DND-41 (cell line): ENCODE data around the gene PSD4.

Experiments
- ATAC-seq: fragments of 200-7000 bp; cut with Tn5 transposase; 3 replicates; pipeline ENCODE4 v1.9.1; 2021; ENCODE audit warnings: low read depth; ENCODE audit not compliant: insufficient read depth
- DNase-seq: peaks from one replicate; pipeline ENCODE4 v3.0.0-alpha.2; 2020
- H2AFZ ChIP-seq: 2 replicates; pipeline ENCODE4 v1.6.0; 2012; ENCODE audit warnings: low read depth, low read length
- H3K27ac ChIP-seq: 2 replicates; pipeline ENCODE4 v1.5.1; 2012; ENCODE audit warnings: low read length, inconsistent platforms
- H3K27me3 ChIP-seq: fragments of 200-600 bp; sonication (generic); 2 replicates; pipeline ENCODE4 v1.6.0; 2012; ENCODE audit warnings: low read length, mild to moderate bottlenecking, inconsistent platforms; ENCODE audit not compliant: insufficient read depth, poor library complexity
- H3K36me3 ChIP-seq: 2 replicates; pipeline ENCODE4 v1.5.1; 2012; ENCODE audit warnings: low read length, inconsistent platforms; ENCODE audit not compliant: insufficient read depth
- H3K4me1 ChIP-seq: 2 replicates; pipeline ENCODE4 v1.5.1; 2012; ENCODE audit warnings: mild to moderate bottlenecking, low read length; ENCODE audit not compliant: insufficient read depth
- H3K4me2 ChIP-seq: 2 replicates; pipeline ENCODE4 v1.6.0; 2012; ENCODE audit warnings: mild to moderate bottlenecking, moderate library complexity, low read length, inconsistent platforms; ENCODE audit not compliant: insufficient read depth
- H3K4me3 ChIP-seq, 2 experiments: fragments of 200-600 bp in 1 of 2; shearing (Covaris generic) in 1 of 2; 2 replicates each; pipeline ENCODE4 v1.5.1; 2012 to 2016; ENCODE audit warnings: inconsistent platforms in 2 of 2, low read length in 2 of 2, mild to moderate bottlenecking in 2 of 2, low read depth in 1 of 2, moderate library complexity in 1 of 2
- H3K79me2 ChIP-seq: 2 replicates; pipeline ENCODE4 v1.6.0; 2012; ENCODE audit warnings: low read length, inconsistent platforms; ENCODE audit not compliant: insufficient read depth
- H3K9ac ChIP-seq: 2 replicates; pipeline ENCODE4 v1.6.0; 2012; ENCODE audit warnings: low read depth, mild to moderate bottlenecking, inconsistent platforms, low read length, moderate library complexity
- H3K9me3 ChIP-seq: 2 replicates; pipeline ENCODE4 v1.5.1; 2012; ENCODE audit warnings: low read length, moderate library complexity, mild to moderate bottlenecking, inconsistent platforms; ENCODE audit not compliant: insufficient read depth, severe bottlenecking
- H4K20me1 ChIP-seq: 2 replicates; pipeline ENCODE4 v1.6.0; 2012; ENCODE audit warnings: low read length; ENCODE audit not compliant: insufficient read depth
- EZH2 ChIP-seq: IDR thresholded peaks from 3 replicates; pipeline ENCODE4 v1.6.1; 2012; ENCODE audit warnings: borderline replicate concordance, low read depth, mild to moderate bottlenecking, moderate library complexity, low read length, inconsistent platforms; ENCODE audit not compliant: severe bottlenecking
- TF ChIP-seq, protein P1 (sequence below): IDR thresholded peaks from 2 replicates; pipeline ENCODE4 v1.5.1; 2012; ENCODE audit warnings: borderline replicate concordance, low read length, moderate library complexity, mild to moderate bottlenecking; ENCODE audit not compliant: poor library complexity, severe bottlenecking; ENCODE audit errors: extremely low read depth

PSD4 gene

DNA sequence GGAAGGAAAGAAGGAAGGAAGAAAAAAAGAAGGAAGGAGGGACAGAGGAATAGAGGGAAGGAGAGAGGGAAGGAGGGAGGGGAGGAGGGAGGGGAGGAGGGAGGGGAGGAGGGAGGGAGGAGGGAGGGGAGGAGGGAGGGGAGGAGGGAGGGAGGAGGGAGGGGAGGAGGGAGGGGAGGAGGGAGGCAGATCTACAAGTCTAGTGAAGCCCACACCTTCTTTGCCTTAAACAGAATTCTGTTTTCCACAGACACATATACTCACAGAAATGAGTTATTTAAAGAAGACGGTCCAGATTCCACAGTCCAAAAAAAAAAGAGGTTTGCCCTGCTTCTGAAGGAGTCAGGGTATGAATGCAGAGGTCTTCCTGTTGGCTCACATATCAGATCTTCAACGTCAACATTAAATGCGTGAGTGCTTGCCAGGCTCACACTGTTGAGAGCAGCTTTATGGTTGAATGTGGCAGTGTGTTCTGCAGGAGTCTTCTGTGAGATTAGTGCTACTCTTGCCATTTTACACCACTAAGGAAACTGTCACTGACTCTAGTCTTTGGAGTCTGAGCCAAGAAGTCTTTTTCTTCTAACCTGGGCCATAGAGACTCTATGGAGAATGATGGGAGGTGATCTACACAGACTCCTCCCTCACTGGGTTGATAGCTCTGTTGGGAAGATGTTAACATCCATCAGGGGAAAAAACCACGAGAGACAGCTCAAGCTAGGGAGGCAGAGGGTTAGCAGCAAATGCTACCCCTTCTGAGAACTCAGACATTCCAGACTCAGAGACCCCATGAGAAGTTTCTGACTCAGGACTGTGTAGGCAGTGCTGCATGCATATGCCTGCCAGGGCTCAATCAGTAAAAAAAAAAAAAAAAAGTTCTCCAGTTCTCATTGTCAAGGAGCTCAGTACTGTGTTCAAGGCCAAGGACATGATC, 81.6 kb downstream of the PSD4 start:
- peaks cover 8% of the 10 kb centered on the region; the same call in 1 of the 2 replicates for H3K36me3 ChIP-seq
- H3K79me2 ChIP-seq = no peaks in the 10 kb centered on the region
- no peaks in the 10 kb centered on the region for H3K4me1 ChIP-seq
- no peak overlapping the region for H3K9ac ChIP-seq
- no peak for TF ChIP-seq EZH2
- TF ChIP-seq, protein P1, sequence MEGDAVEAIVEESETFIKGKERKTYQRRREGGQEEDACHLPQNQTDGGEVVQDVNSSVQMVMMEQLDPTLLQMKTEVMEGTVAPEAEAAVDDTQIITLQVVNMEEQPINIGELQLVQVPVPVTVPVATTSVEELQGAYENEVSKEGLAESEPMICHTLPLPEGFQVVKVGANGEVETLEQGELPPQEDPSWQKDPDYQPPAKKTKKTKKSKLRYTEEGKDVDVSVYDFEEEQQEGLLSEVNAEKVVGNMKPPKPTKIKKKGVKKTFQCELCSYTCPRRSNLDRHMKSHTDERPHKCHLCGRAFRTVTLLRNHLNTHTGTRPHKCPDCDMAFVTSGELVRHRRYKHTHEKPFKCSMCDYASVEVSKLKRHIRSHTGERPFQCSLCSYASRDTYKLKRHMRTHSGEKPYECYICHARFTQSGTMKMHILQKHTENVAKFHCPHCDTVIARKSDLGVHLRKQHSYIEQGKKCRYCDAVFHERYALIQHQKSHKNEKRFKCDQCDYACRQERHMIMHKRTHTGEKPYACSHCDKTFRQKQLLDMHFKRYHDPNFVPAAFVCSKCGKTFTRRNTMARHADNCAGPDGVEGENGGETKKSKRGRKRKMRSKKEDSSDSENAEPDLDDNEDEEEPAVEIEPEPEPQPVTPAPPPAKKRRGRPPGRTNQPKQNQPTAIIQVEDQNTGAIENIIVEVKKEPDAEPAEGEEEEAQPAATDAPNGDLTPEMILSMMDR = no peak
- H3K27ac ChIP-seq = no peak overlapping the region
- H3K9me3 ChIP-seq = no peaks in the 10 kb centered on the region
- no peak overlapping the region for H2AFZ ChIP-seq
- H3K27me3 ChIP-seq = no peaks in the 10 kb centered on the region
- H3K4me2 ChIP-seq = no peak overlapping the region
- H4K20me1 ChIP-seq = 0 out of 2 replicates have a peak, but pooled peaks cover 7% of the 10 kb centered on the region
- no peak for DNase-seq
- no peak overlapping the region for H3K4me3 ChIP-seq
- 0 out of 3 replicates have a peak, but pooled peaks have one; percentile 3 for ATAC-seq

DNA sequence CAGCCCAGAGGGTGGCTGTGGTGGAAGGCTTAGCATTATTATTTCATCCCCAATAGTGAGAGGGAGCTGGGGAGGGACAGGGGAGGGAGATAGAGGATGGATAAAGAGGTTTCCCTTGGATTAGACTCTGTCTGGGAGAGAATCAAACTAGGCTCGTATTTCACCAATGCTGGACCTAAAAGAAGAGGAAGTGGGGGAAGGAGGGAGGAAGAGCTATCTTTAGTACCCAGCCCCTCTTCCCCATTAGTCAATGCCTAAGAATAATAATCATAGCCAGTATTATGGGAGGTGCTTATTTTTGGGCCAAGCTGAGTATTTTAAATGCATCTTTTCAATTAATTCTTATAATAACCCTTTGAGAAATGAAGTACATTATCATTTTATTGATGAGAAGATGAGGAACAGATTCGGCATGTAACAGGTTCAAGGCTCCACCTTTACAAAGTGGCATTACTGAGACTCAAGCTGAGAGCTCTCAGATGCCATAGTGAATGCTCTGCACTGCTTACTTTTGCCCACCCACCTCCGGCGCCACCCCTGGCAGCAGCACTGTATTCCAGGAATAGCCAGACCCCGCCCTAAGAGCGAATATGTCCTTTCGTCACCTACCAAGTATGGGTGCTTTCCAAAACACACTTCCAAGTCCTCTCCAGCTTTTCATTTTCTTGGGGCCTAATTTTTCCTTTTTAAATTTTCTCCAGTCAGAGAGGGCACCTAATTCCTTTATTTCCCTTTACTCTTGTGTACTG, 83.9 kb downstream of the PSD4 start:
- Histone ChIP-seq H3K36me3 (peaks cover 8% of the 10 kb centered on the region; the same call in 1 of the 2 replicates), H3K27ac (no peak overlapping the region), H4K20me1 (0 out of 2 replicates have a peak, but pooled peaks cover 2% of the 10 kb centered on the region), H3K4me2 (no peak overlapping the region), H3K9me3 (no peaks in the 10 kb centered on the region), H2AFZ (no peak overlapping the region), H3K79me2 (no peaks in the 10 kb centered on the region), H3K4me1 (no peaks in the 10 kb centered on the region), H3K9ac (no peak overlapping the region), H3K4me3 (no peak overlapping the region), H3K27me3 (no peaks in the 10 kb centered on the region)
- no peak for DNase-seq
- TF ChIP-seq EZH2 = no peak
- TF ChIP-seq, protein P1 = no peak
- no peak for ATAC-seq

DNA sequence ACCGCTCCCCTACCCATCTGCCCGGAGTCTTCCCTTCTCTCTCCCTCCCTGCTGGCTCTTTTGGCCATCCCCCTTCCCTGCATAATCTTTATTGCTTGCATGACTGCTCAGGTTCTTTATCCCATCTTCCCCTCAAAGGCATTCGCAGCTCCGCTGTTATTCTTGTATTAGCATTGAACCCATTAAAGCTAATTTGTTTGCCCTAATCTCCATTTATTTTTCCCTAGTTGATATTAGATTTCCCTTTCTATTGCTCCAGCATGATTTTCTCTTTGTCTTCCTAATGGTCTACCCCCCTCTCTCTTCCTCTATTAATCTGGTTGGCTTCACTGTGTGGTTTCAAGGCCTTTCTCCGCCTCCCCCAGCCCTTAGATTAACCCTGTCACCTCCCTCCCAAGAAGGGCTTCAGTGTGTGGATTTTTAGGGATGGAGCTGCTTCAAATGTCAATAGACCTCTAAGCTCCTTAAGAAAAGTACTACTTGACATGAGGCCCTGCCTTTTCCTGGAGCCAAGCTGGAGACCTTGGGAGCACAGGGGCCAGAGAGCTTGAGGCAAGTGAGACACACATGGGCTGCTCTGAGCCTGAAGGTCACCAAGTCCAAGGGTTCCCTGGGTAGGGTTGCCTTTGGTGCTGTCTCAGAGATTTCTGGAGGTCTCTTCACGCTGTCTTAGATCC, 84.8 kb downstream of the PSD4 start:
- no peak overlapping the region for H3K4me2 ChIP-seq
- ATAC-seq = no peak

More for the DNA sequence above, 84.8 kb downstream of the PSD4 start:
- Histone ChIP-seq H3K9me3 (no peaks in the 10 kb centered on the region), H3K79me2 (no peaks in the 10 kb centered on the region), H3K36me3 (peaks cover 8% of the 10 kb centered on the region; the same call in 1 of the 2 replicates), H2AFZ (no peak overlapping the region), H3K27ac (no peak overlapping the region), H3K9ac (no peak overlapping the region), H3K4me3 (no peak overlapping the region), H4K20me1 (0 out of 2 replicates have a peak, but pooled peaks cover 2% of the 10 kb centered on the region), H3K27me3 (no peaks in the 10 kb centered on the region), H3K4me1 (no peaks in the 10 kb centered on the region)
- TF ChIP-seq, protein P1 = no peak
- TF ChIP-seq EZH2 = no peak
- DNase-seq = no peak
